ENCODE data around the gene HOXD12.

The HOXD12 gene

DNA sequence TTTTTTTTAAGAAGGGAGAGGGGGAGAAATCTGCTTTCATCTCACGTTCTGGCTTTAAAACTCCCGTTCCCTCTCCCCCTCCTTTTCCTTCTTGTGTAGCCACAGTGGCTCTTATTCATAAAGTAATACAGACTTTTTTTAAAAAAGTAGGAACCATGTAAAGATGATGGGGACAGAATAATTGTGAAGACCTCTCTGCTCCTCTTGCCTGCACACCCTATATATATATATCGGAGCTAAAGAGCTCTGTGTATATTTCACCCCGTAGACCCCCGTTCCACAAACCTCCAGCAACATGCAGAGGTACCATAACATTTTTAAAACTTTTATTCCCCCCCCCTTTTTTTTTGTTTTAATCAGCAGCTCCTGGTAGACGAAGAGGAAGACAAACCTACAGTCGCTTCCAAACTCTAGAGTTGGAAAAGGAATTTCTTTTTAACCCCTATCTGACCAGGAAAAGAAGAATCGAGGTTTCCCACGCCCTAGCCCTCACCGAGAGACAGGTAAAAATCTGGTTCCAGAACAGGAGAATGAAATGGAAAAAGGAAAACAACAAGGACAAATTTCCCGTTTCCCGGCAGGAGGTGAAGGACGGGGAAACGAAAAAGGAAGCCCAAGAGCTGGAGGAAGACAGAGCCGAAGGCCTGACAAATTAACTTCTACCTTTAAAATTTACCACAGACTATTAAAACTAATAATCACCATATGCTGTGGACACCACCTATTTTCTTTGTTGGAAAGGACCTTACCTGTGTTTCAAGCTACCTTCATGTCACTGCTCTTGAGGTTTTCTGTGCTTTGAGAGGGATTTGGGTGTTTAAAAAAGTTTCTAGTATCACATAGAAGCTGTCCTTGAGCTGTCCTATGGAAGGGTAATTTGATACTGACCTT lies 31.6 kb downstream of the HOXD12 start:
- Histone ChIP-seq H3K36me3 (ENCODE audit: control insufficient read depth in 2 of 2, insufficient read depth in 2 of 2, low read length in 2 of 2) (no peaks in the 10 kb centered on the region), H3K27me3 (ENCODE audit: control insufficient read depth in 1 of 2, insufficient read depth in 2 of 2, low read length in 2 of 2) (peaks cover 71 to 91% of the 10 kb centered on the region in 2 donors), H3K9me3 (ENCODE audit: control insufficient read depth in 2 of 2, low read length in 2 of 2) (peaks cover 0 to 3% of the 10 kb centered on the region in 2 donors), H3K4me3 (ENCODE audit: low read length in 2 of 2) (peak overlapping the region in 1 of 2 donors; percentile 59), H3K9ac (ENCODE audit: low read length in 2 of 2) (no peak overlapping the region), H3K4me1 (ENCODE audit: control insufficient read depth, insufficient read depth, low read length) (peaks cover 25% of the 10 kb centered on the region), H3K27ac (ENCODE audit: low read length) (no peak overlapping the region)

DNA sequence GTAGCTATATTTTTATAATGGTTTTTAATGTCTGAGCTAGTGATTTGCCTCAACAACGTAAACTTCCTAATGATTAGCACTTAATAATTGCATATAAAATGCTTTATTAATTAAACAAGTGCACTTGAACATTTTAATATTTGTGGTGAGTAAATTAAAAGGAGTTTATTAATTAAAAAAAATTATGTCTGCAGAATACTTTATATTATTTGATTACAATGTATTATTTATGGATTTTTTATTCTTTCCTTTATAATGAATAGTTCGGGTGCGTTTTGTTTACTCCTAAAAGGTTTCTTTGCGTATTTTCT lies 32.2 kb downstream of the HOXD12 start:
- no peak overlapping the region for H3K27ac ChIP-seq (ENCODE audit: low read length)

DNA sequence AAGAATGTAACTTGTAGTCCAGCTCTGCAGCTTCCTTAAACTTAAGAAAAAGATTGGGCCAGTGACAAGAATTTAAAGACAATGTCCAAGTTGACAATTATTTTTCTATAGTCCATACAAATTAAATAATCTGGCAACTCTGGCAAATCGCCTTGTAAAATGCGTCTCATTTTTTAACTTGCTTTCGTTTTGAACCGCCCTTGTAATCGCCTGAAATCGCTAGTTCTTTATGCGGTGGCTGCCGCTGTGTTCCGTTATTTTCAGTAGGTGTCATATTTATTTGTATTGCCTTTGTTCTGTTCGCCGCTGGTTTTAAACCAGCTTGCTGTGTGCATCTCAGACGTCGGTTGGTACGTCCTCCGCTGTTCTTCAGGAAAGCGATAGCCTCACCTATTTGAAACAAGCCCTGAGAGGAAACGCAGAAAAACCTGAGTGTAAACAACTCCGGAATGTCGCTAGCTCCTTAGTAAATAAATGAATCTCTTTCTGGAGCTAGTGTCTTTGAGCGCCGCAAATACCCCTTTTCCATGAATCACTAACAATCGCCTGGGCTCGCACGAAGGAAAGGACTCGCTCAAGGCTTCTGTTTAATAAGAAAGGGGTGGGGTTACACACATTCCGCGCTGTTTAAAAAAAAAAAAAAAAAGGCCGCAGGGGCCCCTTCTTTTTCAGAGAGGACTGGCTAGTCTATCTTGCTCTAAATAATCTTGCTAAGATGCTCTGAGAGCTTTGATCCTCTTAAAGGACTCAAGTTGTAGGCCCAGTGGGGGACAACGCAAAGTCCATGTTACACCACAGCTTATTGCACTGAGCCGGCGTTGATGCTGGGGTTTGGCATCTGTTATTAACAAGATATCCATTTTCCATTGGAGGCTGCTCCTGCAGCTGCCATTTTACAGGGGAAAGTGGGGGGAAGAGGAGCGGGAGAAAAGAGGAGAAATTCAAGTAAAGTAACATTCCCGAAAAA lies 32.9 kb downstream of the HOXD12 start:
- Histone ChIP-seq H3K9ac (ENCODE audit: low read length in 2 of 2) (no peak overlapping the region), H3K36me3 (ENCODE audit: control insufficient read depth in 2 of 2, insufficient read depth in 2 of 2, low read length in 2 of 2) (no peaks in the 10 kb centered on the region), H3K9me3 (ENCODE audit: control insufficient read depth in 2 of 2, low read length in 2 of 2) (peaks cover 0 to 3% of the 10 kb centered on the region in 2 donors), H3K27me3 (ENCODE audit: control insufficient read depth in 1 of 2, insufficient read depth in 2 of 2, low read length in 2 of 2) (peaks cover 74 to 94% of the 10 kb centered on the region in 2 donors), H3K4me1 (ENCODE audit: control insufficient read depth, insufficient read depth, low read length) (peaks cover 31% of the 10 kb centered on the region), H3K27ac (ENCODE audit: low read length) (no peak overlapping the region), H3K4me3 (ENCODE audit: low read length in 2 of 2) (no peak overlapping the region)

More for the DNA sequence above, 32.2 kb downstream of the HOXD12 start:
- H3K4me1 ChIP-seq (ENCODE audit: control insufficient read depth, insufficient read depth, low read length) = peaks cover 29% of the 10 kb centered on the region
- H3K9me3 ChIP-seq (ENCODE audit: control insufficient read depth in 2 of 2, low read length in 2 of 2) = peaks cover 0 to 3% of the 10 kb centered on the region in 2 donors
- no peak overlapping the region for H3K4me3 ChIP-seq (ENCODE audit: low read length in 2 of 2)
- H3K9ac ChIP-seq (ENCODE audit: low read length in 2 of 2) = no peak overlapping the region
- H3K36me3 ChIP-seq (ENCODE audit: control insufficient read depth in 2 of 2, insufficient read depth in 2 of 2, low read length in 2 of 2) = no peaks in the 10 kb centered on the region
- peaks cover 71 to 93% of the 10 kb centered on the region in 2 donors for H3K27me3 ChIP-seq (ENCODE audit: control insufficient read depth in 1 of 2, insufficient read depth in 2 of 2, low read length in 2 of 2)

DNA sequence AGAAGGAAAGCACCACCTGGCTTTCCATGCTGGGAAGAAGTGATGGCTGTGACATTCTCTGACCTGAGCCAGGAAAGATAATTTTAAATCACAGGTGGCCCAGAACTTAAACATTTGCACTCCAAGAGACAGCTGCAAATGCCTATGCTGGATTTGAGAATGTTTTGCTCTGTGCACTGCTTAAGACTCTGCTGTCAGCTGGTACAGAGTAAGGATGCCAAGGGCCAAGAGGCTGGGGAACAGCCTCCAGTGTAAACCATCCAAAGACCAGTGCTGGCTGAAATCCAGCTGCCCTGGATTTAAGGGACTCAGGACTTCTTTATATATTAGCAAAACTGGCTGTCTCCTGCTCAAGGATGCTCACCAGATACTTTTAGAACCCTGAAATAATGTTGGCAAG lies 33.8 kb downstream of the HOXD12 start:
- H3K9me3 ChIP-seq (ENCODE audit: control insufficient read depth in 2 of 2, low read length in 2 of 2) = peaks cover 0 to 3% of the 10 kb centered on the region in 2 donors
- H3K4me3 ChIP-seq (ENCODE audit: low read length in 2 of 2) = no peak overlapping the region
- H3K27ac ChIP-seq (ENCODE audit: low read length) = no peak overlapping the region
- H3K27me3 ChIP-seq (ENCODE audit: control insufficient read depth in 1 of 2, insufficient read depth in 2 of 2, low read length in 2 of 2) = peaks cover 75 to 94% of the 10 kb centered on the region in 2 donors
- peaks cover 31% of the 10 kb centered on the region for H3K4me1 ChIP-seq (ENCODE audit: control insufficient read depth, insufficient read depth, low read length)
- no peaks in the 10 kb centered on the region for H3K36me3 ChIP-seq (ENCODE audit: control insufficient read depth in 2 of 2, insufficient read depth in 2 of 2, low read length in 2 of 2)
- H3K9ac ChIP-seq (ENCODE audit: low read length in 2 of 2) = no peak overlapping the region

GRCh38 chr2:176134035-176134434 lies 34.4 kb downstream of the HOXD12 start:
- H3K9me3 ChIP-seq (ENCODE audit: control insufficient read depth in 2 of 2, low read length in 2 of 2) = peaks cover 0 to 3% of the 10 kb centered on the region in 2 donors
- H3K27me3 ChIP-seq (ENCODE audit: control insufficient read depth in 1 of 2, insufficient read depth in 2 of 2, low read length in 2 of 2) = peaks cover 75 to 94% of the 10 kb centered on the region in 2 donors
- no peaks in the 10 kb centered on the region for H3K36me3 ChIP-seq (ENCODE audit: control insufficient read depth in 2 of 2, insufficient read depth in 2 of 2, low read length in 2 of 2)
- no peak overlapping the region for H3K27ac ChIP-seq (ENCODE audit: low read length)
- H3K9ac ChIP-seq (ENCODE audit: low read length in 2 of 2) = no peak overlapping the region
- H3K4me3 ChIP-seq (ENCODE audit: low read length in 2 of 2) = no peak overlapping the region
- peaks cover 29% of the 10 kb centered on the region for H3K4me1 ChIP-seq (ENCODE audit: control insufficient read depth, insufficient read depth, low read length)

GRCh38 chr2:176135035-176135440 lies 35.4 kb downstream of the HOXD12 start:
- Histone ChIP-seq H3K4me3 (ENCODE audit: low read length in 2 of 2) (no peak overlapping the region), H3K27me3 (ENCODE audit: control insufficient read depth in 1 of 2, insufficient read depth in 2 of 2, low read length in 2 of 2) (peaks cover 79 to 95% of the 10 kb centered on the region in 2 donors), H3K4me1 (ENCODE audit: control insufficient read depth, insufficient read depth, low read length) (peaks cover 28% of the 10 kb centered on the region), H3K9me3 (ENCODE audit: control insufficient read depth in 2 of 2, low read length in 2 of 2) (peaks cover 0 to 3% of the 10 kb centered on the region in 2 donors), H3K36me3 (ENCODE audit: control insufficient read depth in 2 of 2, insufficient read depth in 2 of 2, low read length in 2 of 2) (no peaks in the 10 kb centered on the region), H3K27ac (ENCODE audit: low read length) (no peak overlapping the region), H3K9ac (ENCODE audit: low read length in 2 of 2) (no peak overlapping the region)

GRCh38 chr2:176136374-176137251 lies 37.0 kb downstream of the HOXD12 start:
- Histone ChIP-seq H3K27me3 (ENCODE audit: control insufficient read depth in 1 of 2, insufficient read depth in 2 of 2, low read length in 2 of 2) (peaks cover 80 to 92% of the 10 kb centered on the region in 2 donors), H3K9me3 (ENCODE audit: control insufficient read depth in 2 of 2, low read length in 2 of 2) (peaks cover 0 to under 1% of the 10 kb centered on the region in 2 donors), H3K9ac (ENCODE audit: low read length in 2 of 2) (peak overlapping the region in 1 of 2 donors; percentile 5), H3K4me3 (ENCODE audit: low read length in 2 of 2) (peak overlapping the region; percentile 26 to 64), H3K4me1 (ENCODE audit: control insufficient read depth, insufficient read depth, low read length) (peaks cover 24% of the 10 kb centered on the region), H3K27ac (ENCODE audit: low read length) (no peak overlapping the region), H3K36me3 (ENCODE audit: control insufficient read depth in 2 of 2, insufficient read depth in 2 of 2, low read length in 2 of 2) (no peaks in the 10 kb centered on the region)

DNA sequence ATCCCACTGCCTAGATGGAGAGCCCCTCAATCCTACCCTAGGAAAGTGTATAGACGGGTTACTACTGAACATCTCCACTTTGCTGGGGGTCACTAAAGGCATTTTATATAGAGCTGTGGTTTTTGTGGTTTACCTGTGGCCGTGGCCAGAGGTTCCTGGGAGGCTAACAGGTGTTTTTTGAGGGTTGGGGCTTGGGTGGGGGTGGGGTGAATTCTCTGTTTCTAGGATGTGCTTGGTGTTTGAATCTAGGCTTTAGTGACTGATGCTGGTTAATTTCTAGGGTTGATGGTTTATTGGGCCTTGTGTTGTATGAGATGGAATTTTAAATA lies 37.6 kb downstream of the HOXD12 start:
- Histone ChIP-seq H3K9me3 (ENCODE audit: control insufficient read depth in 2 of 2, low read length in 2 of 2) (no peaks in the 10 kb centered on the region), H3K4me3 (ENCODE audit: low read length in 2 of 2) (peak overlapping the region in 1 of 2 donors; percentile 64), H3K36me3 (ENCODE audit: control insufficient read depth in 2 of 2, insufficient read depth in 2 of 2, low read length in 2 of 2) (no peaks in the 10 kb centered on the region), H3K27me3 (ENCODE audit: control insufficient read depth in 1 of 2, insufficient read depth in 2 of 2, low read length in 2 of 2) (peaks cover 80 to 90% of the 10 kb centered on the region in 2 donors), H3K9ac (ENCODE audit: low read length in 2 of 2) (no peak overlapping the region), H3K4me1 (ENCODE audit: control insufficient read depth, insufficient read depth, low read length) (peaks cover 24% of the 10 kb centered on the region), H3K27ac (ENCODE audit: low read length) (no peak overlapping the region)

- no peaks in the 10 kb centered on the region for H3K36me3 ChIP-seq (ENCODE audit: control insufficient read depth in 2 of 2, insufficient read depth in 2 of 2, low read length in 2 of 2)
- H3K9me3 ChIP-seq (ENCODE audit: control insufficient read depth in 2 of 2, low read length in 2 of 2) = no peaks in the 10 kb centered on the region
- no peak overlapping the region for H3K27ac ChIP-seq (ENCODE audit: low read length)
- H3K27me3 ChIP-seq (ENCODE audit: control insufficient read depth in 1 of 2, insufficient read depth in 2 of 2, low read length in 2 of 2) = peaks cover 75 to 84% of the 10 kb centered on the region in 2 donors
- H3K9ac ChIP-seq (ENCODE audit: low read length in 2 of 2) = no peak overlapping the region
- H3K4me1 ChIP-seq (ENCODE audit: control insufficient read depth, insufficient read depth, low read length) = peaks cover 24% of the 10 kb centered on the region
- H3K4me3 ChIP-seq (ENCODE audit: low read length in 2 of 2) = no peak overlapping the region
Measured at GRCh38 chr2:176137906-176138305, 38.3 kb downstream of the HOXD12 start.

- Histone ChIP-seq H3K9ac (ENCODE audit: low read length in 2 of 2) (no peak overlapping the region), H3K27ac (ENCODE audit: low read length) (no peak overlapping the region), H3K9me3 (ENCODE audit: control insufficient read depth in 2 of 2, low read length in 2 of 2) (no peaks in the 10 kb centered on the region), H3K4me3 (ENCODE audit: low read length in 2 of 2) (peak overlapping the region in 1 of 2 donors; percentile 22), H3K27me3 (ENCODE audit: control insufficient read depth in 1 of 2, insufficient read depth in 2 of 2, low read length in 2 of 2) (peaks cover 74 to 83% of the 10 kb centered on the region in 2 donors), H3K36me3 (ENCODE audit: control insufficient read depth in 2 of 2, insufficient read depth in 2 of 2, low read length in 2 of 2) (no peaks in the 10 kb centered on the region), H3K4me1 (ENCODE audit: control insufficient read depth, insufficient read depth, low read length) (peaks cover 21% of the 10 kb centered on the region)
Measured at GRCh38 chr2:176138526-176138922, 38.9 kb downstream of the HOXD12 start.
